NCI-H187 (cell line): ENCODE results near the gene OR51A4.
"Not testable (repeated sequence)": the region's sequence is repeated elsewhere in the genome, so short reads cannot be mapped to it uniquely, and the experiment has no call there.

Experiments
- DNase-seq, 2 experiments: peaks; one replicate each; lab custom pipeline; 2025; lab: John Stamatoyannopoulos, UW

Gene OR51A4

GRCh38 chr11:4947505-4947904, at the start of gene OR51A4:
Gene OR51A4 (minus strand): TSS chr11:4947605. CDS start chr11:4947100, 505 bp downstream.
- no peak for DNase-seq

- DNase-seq = no peak
These were observed 47.1 kb upstream of the OR51A4 start, which contains the start of gene OR51L1 for GRCh38 chr11:4994551-4994950. Gene OR51L1 (plus strand): TSS chr11:4994851. CDS start chr11:4998983, 4,132 bp downstream.

GRCh38 chr11:4991060-4991459, 43.7 kb upstream of the OR51A4 start:
- DNase-seq = no peak

GRCh38 chr11:4983841-4984240, 36.4 kb upstream of the OR51A4 start:
- DNase-seq = no peak

- DNase-seq = no peak
These were observed 35.3 kb upstream of the OR51A4 start for GRCh38 chr11:4982678-4983077.

GRCh38 chr11:4979036-4979435, 31.6 kb upstream of the OR51A4 start:
- DNase-seq = no peak

- DNase-seq = no peak
These were observed 28.0 kb upstream of the OR51A4 start for GRCh38 chr11:4975436-4975835.

GRCh38 chr11:4962816-4963215, 15.4 kb upstream of the OR51A4 start:
- no peak for DNase-seq

- no peak for DNase-seq
These were observed 13.5 kb upstream of the OR51A4 start for GRCh38 chr11:4960877-4961276.

- DNase-seq = no peak
These were observed 10.0 kb upstream of the OR51A4 start for GRCh38 chr11:4957396-4957795.

GRCh38 chr11:4955613-4956012, 8.2 kb upstream of the OR51A4 start, which contains the start of gene OR51A2:
Gene OR51A2 (minus strand): TSS chr11:4955713. CDS start chr11:4955713, 0 bp downstream.
- DNase-seq = not testable (repeated sequence)

- no peak for DNase-seq
These were observed 10.7 kb downstream of the OR51A4 start for GRCh38 chr11:4936745-4937144.

GRCh38 chr11:4932751-4933150, 14.7 kb downstream of the OR51A4 start:
- DNase-seq = no peak

- no peak for DNase-seq
These were observed 20.8 kb downstream of the OR51A4 start for GRCh38 chr11:4926608-4927007.

GRCh38 chr11:4924239-4924638, 23.2 kb downstream of the OR51A4 start, which contains the start of gene OR51G1:
Gene OR51G1 (minus strand): TSS chr11:4924339. CDS start chr11:4924339, 0 bp downstream.
- no peak for DNase-seq

- no peak for DNase-seq
These were observed 25.1 kb downstream of the OR51A4 start for GRCh38 chr11:4922304-4922703.

GRCh38 chr11:4921796-4922195, 25.6 kb downstream of the OR51A4 start:
- DNase-seq = no peak

GRCh38 chr11:4919250-4919649, 28.2 kb downstream of the OR51A4 start, which contains the start of gene OR51G2:
Gene OR51G2 (minus strand): TSS chr11:4919350. CDS start chr11:4915663, 3,687 bp downstream.
- no peak for DNase-seq

GRCh38 chr11:4916581-4916980, 30.8 kb downstream of the OR51A4 start:
- DNase-seq = no peak

- no peak for DNase-seq
These were observed 43.9 kb downstream of the OR51A4 start, which contains the start of gene OR51A7 for GRCh38 chr11:4903484-4903883. Gene OR51A7 (plus strand): TSS chr11:4903783. CDS start chr11:4907370, 3,587 bp downstream.
